Ovary (tissue), 9 donors: ENCODE data around the gene FTO. TPM values are rescaled to one million over a fixed set of nuclear protein-coding genes. Genes with fewer than 3 reads are reported as not detected.
"Not testable (repeated sequence)": the region's sequence is repeated elsewhere in the genome, so short reads cannot be mapped to it uniquely, and the experiment has no call there.

Source experiments
- DNase-seq, 5 donors: peaks; one replicate each; pipeline ENCODE4 v3.0.0-alpha.2; 2019 to 2020
- H3K27ac ChIP-seq, 2 donors: fragments of 200-600 bp; one replicate each; pipeline versions ENCODE4 v1.5.1 to v1.8.0; 2019 to 2022
- H3K27me3 ChIP-seq: fragments of 200-600 bp; one replicate; pipeline ENCODE4 v1.8.0; 2022
- H3K36me3 ChIP-seq: fragments of 200-600 bp; sonication (generic); one replicate; pipeline ENCODE4 v1.5.1; 2019
- H3K4me1 ChIP-seq: one replicate; pipeline ENCODE4 v1.8.1; 2013; ENCODE audit warnings: mild to moderate bottlenecking, moderate library complexity; ENCODE audit not compliant: insufficient read depth
- H3K4me3 ChIP-seq: fragments of 200-600 bp; sonication (generic); one replicate; pipeline ENCODE4 v1.5.1; 2017
- H3K9me3 ChIP-seq, 2 donors: fragments of 200-600 bp in 1 of 2; sonication (generic) in 1 of 2; one replicate each; pipeline versions ENCODE4 v1.5.1 to v1.8.1; 2013 to 2019; ENCODE audit warnings: mild to moderate bottlenecking in 1 of 2, moderate library complexity in 1 of 2
- CTCF ChIP-seq, 3 donors: fragments of 450-650 bp in 2 of 3; fragments of 200-600 bp in 1 of 3; IDR thresholded peaks; one replicate each; pipeline versions ENCODE4 v1.5.1 to v1.8.0; 2016 to 2022; ENCODE audit warnings: antibody characterized with exemption in 3 of 3, mild to moderate bottlenecking in 1 of 3
- EP300 ChIP-seq: sonication (generic); formaldehyde crosslinking; IDR thresholded peaks from one replicate; pipeline ENCODE4 v1.6.1; 2017; ENCODE audit warnings: antibody characterized with exemption
- POLR2A ChIP-seq: fragments of 450-650 bp; IDR thresholded peaks from one replicate; pipeline ENCODE4 v1.6.1; 2017; ENCODE audit warnings: antibody characterized with exemption, mild to moderate bottlenecking, moderate library complexity
- WGBS, 3 donors: extraction: QIAGEN DNeasy Blood & Tissue Kit in 1 of 3; methylation state at CpG; one replicate each; pipeline versions ENCODE4 v1.1.5 to v1.1.7; 2013 to 2017; 5-methylcytosine and 5-hydroxymethylcytosine counted together
- intact Hi-C, 4 donors: fragments of 100-400 bp; cut with DNase I; formaldehyde crosslinking; loops; one replicate each; pipeline versions ENCODE4 v1.11.0 to v1.15.1; 2022 to 2023
- polyA plus RNA-seq, 2 donors: library from polyadenylated mRNA; stranded (reverse); fragments of 200-250 nt in 1 of 2; fragments of 350-450 nt in 1 of 2; fragmentation: Illumina TruSeq in 1 of 2; extraction: RNeasy Lipid Tissue Mini Kit (QIAGEN cat#74804) in 1 of 2; gene quantifications; one replicate each; pipeline ENCODE4 v1.2.3, GENCODE V29; 2013 to 2014
- total RNA-seq, 7 donors: library from RNA; depleted of rRNA in 2 of 7; stranded (reverse); fragments of >200 nt in 2 of 7; fragmentation: NEBNext Ultra II Directional in 3 of 7; extraction: Animal tissue kit (Norgen Biotek cat#: 25700) in 3 of 7; gene quantifications; one replicate each; pipeline versions ENCODE4 v1.1.0 to v1.2.4, GENCODE V29; 2016 to 2023
- donor health status: DM: no; HTN: no; CAD: no; lungs with moderate emphysema.
- donor health status: DM: no; HTN: no; CAD: no.
- donor health status: Bipolar disorder and iron deficiency.
- donor health status: DM: yes; HTN: yes; CAD: no.
- donor health status: DM: no; HTN: no; CAD: no.
- donor health status: DM: yes; HTN: yes; CAD: no.

FTO gene
- total and polyA plus RNA-seq, 9 donors: 43.6 to 128 (median 91.4) TPM

DNA sequence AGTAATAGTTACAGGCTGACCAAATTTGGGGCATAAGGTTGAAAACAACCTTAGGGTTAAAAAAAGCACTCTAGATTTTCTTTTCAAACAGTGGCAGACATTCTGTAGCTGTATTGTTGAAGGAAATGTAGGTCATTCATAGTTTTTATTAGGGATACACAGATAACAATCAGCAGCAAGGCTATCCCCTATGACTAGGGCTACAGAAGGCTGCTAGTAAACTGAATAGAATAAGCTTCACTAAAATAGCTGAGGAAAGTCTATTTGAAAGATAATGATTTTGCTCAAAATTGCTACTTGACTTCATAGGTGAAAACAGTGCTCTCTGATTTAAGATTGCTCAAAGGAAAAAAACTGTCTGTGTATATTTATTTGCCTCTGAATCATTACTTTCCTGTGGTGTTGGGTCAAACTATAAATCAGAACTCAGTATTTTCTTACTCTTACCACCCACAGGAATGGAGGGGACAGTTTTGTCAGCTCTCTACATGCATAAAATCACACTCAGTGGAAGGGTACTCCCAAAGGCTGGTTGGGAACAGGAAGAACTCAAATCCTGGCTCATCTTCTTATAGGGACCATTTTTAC, 25.1 kb upstream of the FTO start:
- Histone ChIP-seq H3K4me3 (no peak overlapping the region), H3K36me3 (no peaks in the 10 kb centered on the region), H3K9me3 (no peaks in the 10 kb centered on the region), H3K4me1 (no peaks in the 10 kb centered on the region), H3K27me3 (no peaks in the 10 kb centered on the region), H3K27ac (no peak overlapping the region)
- intact Hi-C loops: no loop called here
- no peak for TF ChIP-seq POLR2A
- no peak for TF ChIP-seq EP300
- TF ChIP-seq CTCF (IDR thresholded peaks at IDR 0.05): no peak
- DNase-seq: no peak

DNA sequence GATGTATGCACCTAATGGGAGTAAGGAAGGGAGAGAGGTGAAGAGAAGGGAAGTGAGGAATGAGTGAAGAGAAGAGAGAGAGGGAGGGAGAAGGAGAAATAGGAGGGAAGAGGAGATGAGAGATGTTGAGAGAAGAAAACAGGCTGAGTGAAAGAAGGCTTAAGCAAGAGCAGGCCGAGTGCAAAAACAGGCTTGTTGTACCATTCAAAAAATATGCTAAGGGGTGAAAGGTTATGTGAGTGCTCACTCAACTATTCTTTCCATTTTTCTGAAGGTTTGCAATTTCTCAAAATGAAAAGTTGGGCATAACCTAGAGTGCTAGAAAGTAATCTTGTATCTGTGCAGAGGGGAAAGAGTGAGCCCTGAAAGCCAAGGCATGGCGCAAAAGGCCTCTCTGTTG, 23.2 kb upstream of the FTO start:
- Histone ChIP-seq H3K36me3 (no peaks in the 10 kb centered on the region), H3K27me3 (no peaks in the 10 kb centered on the region), H3K4me1 (no peaks in the 10 kb centered on the region), H3K9me3 (no peaks in the 10 kb centered on the region), H3K27ac (no peak overlapping the region), H3K4me3 (no peak overlapping the region)
- no peak for DNase-seq
- intact Hi-C loops: no loop called here
- TF ChIP-seq EP300 (no peak), POLR2A (no peak), CTCF (IDR thresholded peaks at IDR 0.05) (no peak)
- 90 to 92% (median 91%) methylated on average over 2 of the region's 2 CpGs for WGBS, 3 donors

- DNase-seq: no peak
- Histone ChIP-seq H3K9me3 (no peaks in the 10 kb centered on the region), H3K27me3 (no peaks in the 10 kb centered on the region), H3K4me3 (no peak overlapping the region), H3K36me3 (no peaks in the 10 kb centered on the region), H3K27ac (no peak overlapping the region), H3K4me1 (no peaks in the 10 kb centered on the region)
- 61 to 86% (median 64%) methylated on average over 2 of the region's 2 CpGs for WGBS, 3 donors
- TF ChIP-seq EP300: no peak
- intact Hi-C loops: no loop called here
These were observed 22.6 kb upstream of the FTO start for GRCh38 chr16:53681354-53681753.

DNA sequence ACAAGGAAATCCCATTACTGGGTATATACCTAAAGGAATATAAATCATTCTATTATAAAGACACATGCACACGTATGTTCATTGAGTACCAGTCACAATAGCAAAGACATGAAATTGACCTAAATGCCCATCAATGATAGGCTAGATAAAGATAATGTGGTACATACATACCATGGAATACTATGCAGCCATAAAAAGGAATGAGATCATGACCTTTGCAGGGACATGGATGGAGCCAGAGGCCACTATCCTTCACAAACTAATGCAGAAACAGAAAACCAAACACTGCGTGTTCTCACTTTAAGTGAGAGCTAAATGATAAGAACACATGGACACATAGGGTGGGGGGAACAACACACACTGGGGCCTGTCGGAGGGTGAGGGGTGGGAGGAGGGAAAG, 18.6 kb upstream of the FTO start:
- H3K4me1 ChIP-seq, H3K27me3 ChIP-seq, H3K4me3 ChIP-seq, DNase-seq, H3K9me3 ChIP-seq, H3K36me3 ChIP-seq, H3K27ac ChIP-seq, intact Hi-C loops: not testable (repeated sequence)
- 98 to 100% (median 100%) methylated on average over 3 of the region's 3 CpGs for WGBS, 3 donors

DNA sequence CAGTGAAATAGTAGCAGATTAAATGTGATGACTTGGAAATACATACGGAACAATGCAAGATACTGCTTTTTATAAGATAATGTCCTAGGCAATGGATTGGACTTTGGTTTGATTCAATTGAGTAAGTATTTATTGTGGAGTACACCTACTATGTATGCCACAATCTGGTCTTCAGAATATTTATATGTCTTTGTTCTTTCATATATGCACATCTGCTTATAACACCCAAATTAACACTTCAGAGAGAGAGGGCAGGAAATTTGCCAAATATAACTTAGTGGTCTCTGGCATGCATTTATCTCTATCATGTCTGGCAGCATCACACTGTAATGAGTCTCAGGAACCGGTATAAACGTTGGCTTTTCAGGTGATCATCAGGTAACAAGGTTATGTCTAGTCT, 17.2 kb upstream of the FTO start:
- H3K9me3 ChIP-seq: no peaks in the 10 kb centered on the region
- no peak for DNase-seq

More for the DNA sequence above, 17.2 kb upstream of the FTO start:
- no peak for TF ChIP-seq CTCF (IDR thresholded peaks at IDR 0.05)
- TF ChIP-seq POLR2A: no peak
- TF ChIP-seq EP300: no peak
- no peak overlapping the region for H3K4me3 ChIP-seq
- 51 to 60% (median 53%) methylated on average over 3 of the region's 3 CpGs for WGBS, 3 donors
- H3K4me1 ChIP-seq: no peaks in the 10 kb centered on the region
- intact Hi-C loops: no loop called here
- no peaks in the 10 kb centered on the region for H3K36me3 ChIP-seq
- no peaks in the 10 kb centered on the region for H3K27me3 ChIP-seq
- H3K27ac ChIP-seq: no peak overlapping the region
